Measurements from ENCODE around the gene YPEL4.

Gene YPEL4

GRCh38 chr11:57632116-57632515, 17.6 kb downstream of the YPEL4 start:
- no peak for DNase-seq (ENCODE audit: low spot score)

DNA sequence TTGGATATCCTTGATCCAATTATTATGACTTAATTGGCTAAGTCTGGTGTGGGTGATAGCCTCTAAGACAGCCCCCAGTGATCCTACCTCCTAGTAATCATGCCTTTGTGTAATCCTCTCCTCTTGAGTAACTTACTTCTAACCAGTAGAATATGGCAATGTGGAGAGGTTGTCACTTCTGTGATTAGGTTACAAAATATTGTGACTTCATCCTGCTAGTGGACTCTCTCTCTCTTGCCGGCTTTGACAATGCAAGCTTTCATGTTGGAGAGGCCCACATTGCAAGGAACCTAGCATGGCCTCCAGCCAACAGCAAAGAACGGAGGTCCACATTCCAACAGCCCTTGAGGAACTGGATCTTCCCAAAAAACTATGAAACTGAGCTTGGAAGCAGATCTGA, 19.5 kb downstream of the YPEL4 start:
- no peak for DNase-seq (ENCODE audit: low spot score)

DNA sequence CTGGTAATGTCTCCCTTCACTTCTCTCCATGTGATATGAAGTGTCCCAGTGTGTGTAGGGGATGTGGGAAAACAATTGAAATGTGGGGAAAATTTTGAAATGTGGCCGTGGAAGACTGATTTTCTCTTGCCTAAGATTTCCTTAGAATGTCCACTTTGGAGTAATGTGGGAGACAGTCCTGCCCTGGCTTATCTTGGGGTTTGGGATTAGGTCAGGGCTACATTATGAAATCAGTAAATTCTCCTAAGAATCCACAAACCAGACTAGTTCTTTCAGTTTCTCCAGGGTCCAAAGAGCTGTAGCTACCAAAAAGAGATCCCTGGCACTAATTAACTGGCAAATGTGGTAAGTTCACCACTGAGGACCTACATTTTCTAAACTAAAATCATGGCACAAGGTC, 22.8 kb downstream of the YPEL4 start:
- DNase-seq (ENCODE audit: low spot score) = no peak

- no peak for DNase-seq (ENCODE audit: low spot score)
These were observed 24.8 kb downstream of the YPEL4 start for GRCh38 chr11:57624864-57625263.

DNA sequence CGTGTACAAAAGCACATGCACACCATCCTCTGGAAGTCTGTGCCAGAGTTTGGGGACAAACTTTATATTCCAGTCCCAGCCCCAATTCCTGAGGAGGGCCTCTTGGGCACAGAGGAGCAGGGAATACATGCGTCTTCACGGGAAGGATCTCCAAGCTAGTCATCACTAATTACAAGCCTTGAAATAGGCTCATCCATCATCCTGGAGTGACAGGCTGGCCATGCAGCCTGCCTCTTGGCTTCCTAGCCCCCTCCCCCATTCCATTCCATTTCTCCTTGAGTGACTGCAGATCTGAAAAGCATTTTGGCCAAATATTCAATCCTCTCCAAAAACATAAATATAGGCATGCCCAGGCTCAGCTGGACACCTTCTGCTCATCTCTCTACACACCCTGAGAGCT, 27.4 kb downstream of the YPEL4 start:
- DNase-seq (ENCODE audit: low spot score) = no peak

GRCh38 chr11:57620467-57620866, 29.2 kb downstream of the YPEL4 start:
- no peak for DNase-seq (ENCODE audit: low spot score)

DNA sequence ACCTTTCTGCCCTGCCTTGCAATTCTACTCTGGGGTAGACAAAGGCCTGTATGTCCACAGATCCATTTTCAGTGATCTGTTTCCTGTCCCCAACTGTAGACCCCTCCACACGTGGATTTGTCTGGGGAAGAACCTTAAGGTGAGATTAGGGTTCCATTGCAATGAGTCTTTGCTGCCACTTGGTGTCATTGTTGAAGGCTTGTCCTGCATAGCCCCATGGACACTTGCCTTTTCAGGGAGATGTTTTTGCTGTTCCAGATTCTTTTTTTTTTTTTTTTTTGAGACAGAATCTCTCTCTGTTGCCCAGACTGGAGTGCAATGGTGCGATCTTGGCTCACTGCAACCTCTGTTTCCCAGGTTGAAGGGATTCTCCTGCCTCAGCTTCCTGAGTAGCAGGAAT, 30.4 kb downstream of the YPEL4 start:
- no peak for DNase-seq (ENCODE audit: low spot score)

- no peak for DNase-seq (ENCODE audit: low spot score)
These were observed 31.3 kb downstream of the YPEL4 start for GRCh38 chr11:57618438-57618837.

GRCh38 chr11:57616595-57616994, 33.1 kb downstream of the YPEL4 start:
- no peak for DNase-seq (ENCODE audit: low spot score)

GRCh38 chr11:57615308-57615707, 34.4 kb downstream of the YPEL4 start:
- DNase-seq (ENCODE audit: low spot score) = no peak

DNA sequence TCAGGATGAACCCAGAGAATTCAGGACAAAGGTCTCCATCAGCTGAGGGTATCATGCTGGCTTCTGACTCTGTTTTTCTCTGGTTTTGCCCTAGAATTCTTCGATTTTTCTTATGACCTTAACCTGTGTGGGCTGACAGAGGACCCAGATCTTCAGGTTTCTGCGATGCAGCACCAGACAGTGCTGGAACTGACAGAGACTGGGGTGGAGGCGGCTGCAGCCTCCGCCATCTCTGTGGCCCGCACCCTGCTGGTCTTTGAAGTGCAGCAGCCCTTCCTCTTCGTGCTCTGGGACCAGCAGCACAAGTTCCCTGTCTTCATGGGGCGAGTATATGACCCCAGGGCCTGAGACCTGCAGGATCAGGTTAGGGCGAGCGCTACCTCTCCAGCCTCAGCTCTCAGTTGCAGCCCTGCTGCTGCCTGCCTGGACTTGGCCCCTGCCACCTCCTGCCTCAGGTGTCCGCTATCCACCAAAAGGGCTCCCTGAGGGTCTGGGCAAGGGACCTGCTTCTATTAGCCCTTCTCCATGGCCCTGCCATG, 35.4 kb downstream of the YPEL4 start:
- DNase-seq (ENCODE audit: low spot score) = no peak

DNA sequence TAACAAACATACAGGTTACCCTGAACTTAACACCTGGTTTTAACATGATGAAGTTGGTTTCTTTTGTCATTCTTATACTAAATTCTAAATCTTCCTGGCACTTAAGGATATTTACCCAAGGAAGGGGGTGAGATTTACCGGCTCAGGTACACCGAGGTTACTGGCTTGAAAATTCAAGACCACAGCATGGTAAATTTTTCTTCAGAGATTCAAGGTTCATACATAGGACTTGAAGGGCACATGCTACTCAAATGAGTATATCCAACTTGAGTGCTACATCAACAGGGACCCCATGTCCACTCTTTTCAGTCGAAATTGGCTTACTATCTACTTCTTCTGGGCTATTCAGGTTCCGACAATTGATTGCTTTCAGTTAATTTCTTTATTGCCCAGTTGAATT, 39.5 kb downstream of the YPEL4 start:
- DNase-seq (ENCODE audit: low spot score) = no peak

GRCh38 chr11:57605028-57605420, 44.7 kb downstream of the YPEL4 start:
- DNase-seq (ENCODE audit: low spot score) = no peak

GRCh38 chr11:57604296-57605027, 45.2 kb downstream of the YPEL4 start:
- no peak for DNase-seq (ENCODE audit: low spot score)

- no peak for DNase-seq (ENCODE audit: low spot score)
These were observed 48.4 kb downstream of the YPEL4 start for GRCh38 chr11:57601297-57601696.

DNA sequence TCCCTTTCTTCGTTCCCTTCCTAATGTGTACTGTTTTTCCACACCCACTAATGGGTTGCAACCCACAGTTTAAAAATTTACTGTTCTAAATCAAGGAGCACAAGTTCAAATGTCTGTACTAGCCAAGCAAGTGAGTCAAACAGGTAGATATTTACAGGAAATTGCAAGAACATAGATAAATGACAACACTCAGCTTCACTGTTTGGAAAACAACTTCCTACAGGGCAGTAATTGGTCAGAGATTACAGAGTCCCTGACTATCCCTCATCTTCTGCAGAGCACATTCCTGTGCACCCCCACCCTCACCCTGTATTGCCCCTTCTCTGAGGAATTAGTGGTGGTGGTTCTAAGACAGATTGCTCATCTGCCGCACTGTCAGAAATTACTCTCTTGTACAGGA, 50.3 kb downstream of the YPEL4 start:
- no peak for DNase-seq (ENCODE audit: low spot score)

DNA sequence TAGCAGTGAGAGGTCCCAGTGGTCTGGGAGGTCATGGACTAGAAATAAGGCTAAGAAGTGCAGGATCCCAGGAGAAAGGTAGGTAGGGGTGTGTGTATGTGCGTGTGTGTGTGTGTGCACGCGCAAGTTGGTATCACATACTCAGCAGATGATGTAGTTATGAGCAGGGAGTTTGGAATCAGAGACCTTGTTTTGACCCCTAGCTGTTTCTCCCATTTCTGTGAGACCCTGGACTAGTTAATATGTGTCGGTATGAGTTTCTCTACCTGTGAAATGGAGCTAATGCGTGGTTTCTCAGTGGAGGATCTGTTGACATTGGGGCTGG, 50.9 kb downstream of the YPEL4 start:
- no peak for DNase-seq (ENCODE audit: low spot score)

DNA sequence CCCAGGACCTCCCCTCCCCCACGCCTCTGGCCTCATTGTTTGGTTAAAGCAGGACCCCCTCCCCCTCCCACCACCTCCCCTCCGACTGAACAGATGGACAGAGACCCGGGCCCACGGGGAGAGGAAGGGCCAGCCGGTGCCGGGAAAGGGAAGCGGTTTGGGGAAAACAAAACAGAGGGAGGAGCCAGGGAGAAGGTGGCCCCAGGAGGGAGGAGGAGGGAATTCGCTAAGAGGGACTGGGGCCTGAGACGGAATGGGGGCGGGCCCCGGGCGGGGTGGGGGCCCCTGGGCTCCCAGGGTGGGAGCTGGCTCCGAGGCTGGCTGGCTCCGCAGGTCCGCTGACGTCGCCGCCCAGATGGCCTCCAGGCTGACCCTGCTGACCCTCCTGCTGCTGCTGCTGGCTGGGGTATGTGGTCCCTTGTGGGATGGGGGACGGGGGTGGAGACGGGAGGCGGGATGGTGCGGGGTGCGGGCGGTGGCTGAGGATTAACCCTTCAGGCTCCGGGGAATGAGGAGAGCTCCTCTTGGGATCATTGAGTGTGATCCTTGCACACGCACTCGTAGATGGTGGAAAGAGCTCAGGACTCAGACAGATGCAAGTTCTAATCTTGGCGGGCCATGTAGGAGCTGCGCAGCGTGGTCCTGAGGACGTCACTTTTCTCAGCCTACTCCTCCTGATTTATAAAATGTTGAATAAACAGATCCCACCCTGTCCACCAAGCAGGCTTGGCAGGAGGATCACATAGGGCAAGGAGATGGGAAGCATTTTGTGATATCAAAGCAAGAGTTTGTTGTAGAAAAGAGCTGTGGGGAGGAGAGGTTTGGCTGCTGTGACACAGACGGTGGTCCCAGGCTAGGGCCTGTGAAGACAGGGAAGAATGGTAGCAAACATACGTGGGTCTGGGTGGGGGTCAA, 51.5 kb downstream of the YPEL4 start:
- DNase-seq (ENCODE audit: low spot score) = no peak

DNA sequence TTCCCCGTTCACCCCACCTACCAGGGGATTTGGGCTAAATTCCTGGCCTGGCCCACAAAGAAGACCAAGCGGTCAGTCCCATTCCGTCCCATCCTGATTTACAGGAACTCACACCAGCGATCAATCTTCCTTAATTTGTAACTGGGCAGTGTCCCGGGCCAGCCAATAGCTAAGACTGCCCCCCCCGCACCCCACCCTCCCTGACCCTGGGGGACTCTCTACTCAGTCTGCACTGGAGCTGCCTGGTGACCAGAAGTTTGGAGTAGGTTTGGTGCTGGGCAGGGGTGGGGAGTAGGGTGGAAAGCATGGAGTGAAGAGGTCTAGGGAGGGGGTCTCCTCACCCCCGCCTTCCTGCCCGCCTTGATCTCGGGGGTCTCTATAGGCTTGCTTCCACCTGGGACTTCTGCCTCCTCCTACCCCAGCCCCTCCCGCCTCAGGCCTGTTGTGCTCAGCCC, 52.2 kb downstream of the YPEL4 start, which contains the start of gene SERPING1:
SERPING1 (plus strand) TSS at position 225 of the 455 bp plus-strand sequence. CDS start 586 bp downstream, outside the sequence.
- DNase-seq (ENCODE audit: low spot score) = no peak

- no peak for DNase-seq (ENCODE audit: low spot score)
These were observed 53.3 kb downstream of the YPEL4 start for GRCh38 chr11:57596266-57596885.

All from CD4-positive, alpha-beta T cell treated with Interleukin-15 for 4 hours (primary cell).